Neural cell (in vitro differentiated cells): ENCODE measurements around the gene HRH1. TPM values are rescaled to one million over a fixed set of nuclear protein-coding genes. Genes with fewer than 3 reads are reported as not detected.

ENCODE experiments used
- H2AFZ ChIP-seq: fragments of 200-600, 300-800 bp; sonication (generic), shearing (Covaris generic); 2 replicates; pipeline ENCODE4 v1.6.0; 2014; ENCODE audit warnings: low read depth, mild to moderate bottlenecking, antibody characterized with exemption, low read length, moderate library complexity
- H3F3A ChIP-seq: fragments of 200-600 bp; shearing (Covaris generic); 2 replicates; pipeline ENCODE4 v1.6.1; 2016; ENCODE audit warnings: mild to moderate bottlenecking, moderate library complexity, mixed read lengths, antibody characterized with exemption, low read length; ENCODE audit not compliant: insufficient read depth, poor library complexity, severe bottlenecking
- H3K27ac ChIP-seq: fragments of 200-600, 300-800 bp; sonication (generic), shearing (Covaris generic); 2 replicates; pipeline ENCODE4 v1.5.1; 2014; ENCODE audit warnings: mild to moderate bottlenecking, low read length, moderate library complexity
- H3K27me3 ChIP-seq: fragments of 300-800, 200-600 bp; sonication (generic), shearing (Covaris generic); 2 replicates; pipeline ENCODE4 v1.6.0; 2014; ENCODE audit warnings: mild to moderate bottlenecking, low read depth, low read length, moderate library complexity; ENCODE audit not compliant: insufficient read depth
- H3K36me3 ChIP-seq: fragments of 300-800, 200-600 bp; sonication (generic), shearing (Covaris generic); 2 replicates; pipeline ENCODE4 v1.5.1; 2014; ENCODE audit warnings: mild to moderate bottlenecking, antibody characterized with exemption, low read length, moderate library complexity; ENCODE audit not compliant: insufficient read depth
- H3K4me2 ChIP-seq: fragments of 300-800, 200-600 bp; sonication (generic), shearing (Covaris generic); 2 replicates; pipeline ENCODE4 v1.6.0; 2014; ENCODE audit warnings: mild to moderate bottlenecking, low read length
- H3K4me3 ChIP-seq: fragments of 300-800, 200-600 bp; sonication (generic), shearing (Covaris generic); 2 replicates; pipeline ENCODE4 v1.5.1; 2014; ENCODE audit warnings: mild to moderate bottlenecking, low read length, moderate library complexity
- H3K79me2 ChIP-seq: fragments of 200-600 bp; shearing (Covaris generic); replicated peaks from 2 replicates; pipeline ENCODE4 v1.6.0; 2014; ENCODE audit warnings: mild to moderate bottlenecking, low read length, moderate library complexity; ENCODE audit not compliant: insufficient read depth
- H3K9ac ChIP-seq: fragments of 300-800, 200-600 bp; sonication (generic), shearing (Covaris generic); 2 replicates; pipeline ENCODE4 v1.6.1; 2016; ENCODE audit warnings: mild to moderate bottlenecking, low read length, mixed read lengths
- H3K9me2 ChIP-seq: fragments of 200-600 bp; shearing (Covaris generic); 2 replicates; pipeline ENCODE4 v1.6.1; 2016; ENCODE audit warnings: mild to moderate bottlenecking, low read length, mixed read lengths; ENCODE audit not compliant: insufficient read depth
- H3K9me3 ChIP-seq: fragments of 200-600, 300-800 bp; sonication (generic), shearing (Covaris generic); 2 replicates; pipeline ENCODE4 v1.6.1; 2016; ENCODE audit warnings: mild to moderate bottlenecking, mixed run types, low read length, moderate library complexity, mixed read lengths
- H4K20me1 ChIP-seq: fragments of 200-600 bp; shearing (Covaris generic); 2 replicates; pipeline ENCODE4 v1.6.1; 2016; ENCODE audit warnings: mild to moderate bottlenecking, mixed run types; ENCODE audit not compliant: insufficient read depth
- EP300 ChIP-seq: fragments of 450-650 bp; conservative IDR thresholded peaks from 2 replicates; pipeline ENCODE4 v1.6.1; 2014; ENCODE audit warnings: antibody characterized with exemption, mild to moderate bottlenecking, moderate library complexity; ENCODE audit not compliant: poor library complexity, severe bottlenecking
- EZH2 ChIP-seq: fragments of 200-600, 300-800 bp; shearing (Covaris generic), sonication (generic); IDR thresholded peaks from 2 replicates; pipeline ENCODE4 v1.6.1; 2014; ENCODE audit warnings: antibody characterized with exemption, low read length, borderline replicate concordance, mild to moderate bottlenecking; ENCODE audit not compliant: insufficient read depth, poor library complexity, severe bottlenecking
- MXI1 ChIP-seq: fragments of 450-650 bp; conservative IDR thresholded peaks from 2 replicates; pipeline ENCODE4 v1.6.1; 2014; ENCODE audit warnings: antibody characterized with exemption, mild to moderate bottlenecking; ENCODE audit not compliant: poor library complexity, severe bottlenecking
- POLR2AphosphoS5 ChIP-seq: IDR thresholded peaks from 2 replicates; pipeline ENCODE4 v1.6.1; 2012
- RAD21 ChIP-seq: fragments of 450-650 bp; conservative IDR thresholded peaks from 2 replicates; pipeline ENCODE4 v1.6.1; 2014; ENCODE audit warnings: antibody characterized with exemption, mild to moderate bottlenecking, moderate library complexity
- REST ChIP-seq: IDR thresholded peaks from 2 replicates; pipeline ENCODE4 v1.6.1; 2012; ENCODE audit warnings: borderline replicate concordance
- SMC3 ChIP-seq: fragments of 450-650 bp; conservative IDR thresholded peaks from 2 replicates; pipeline ENCODE4 v1.6.1; 2014; ENCODE audit warnings: antibody characterized with exemption, mild to moderate bottlenecking, moderate library complexity; ENCODE audit not compliant: poor library complexity
- TAF1 ChIP-seq: IDR thresholded peaks from 2 replicates; pipeline ENCODE4 v1.6.1; 2012; ENCODE audit warnings: low read depth
- polyA plus RNA-seq: library from polyadenylated mRNA; depleted of rRNA; stranded (reverse); fragments of >200 nt; gene quantifications from 2 replicates; pipeline ENCODE4 v1.2.3, GENCODE V29; 2014
- TF ChIP-seq, protein P1 (sequence below): fragments of 450-650 bp; IDR thresholded peaks from 2 replicates; pipeline ENCODE4 v1.5.1; 2014; ENCODE audit warnings: antibody characterized with exemption, mild to moderate bottlenecking, moderate library complexity; ENCODE audit not compliant: poor library complexity, severe bottlenecking

Gene HRH1
- polyA plus RNA-seq, 1 donor from 2014 or later = 0.06 TPM

DNA sequence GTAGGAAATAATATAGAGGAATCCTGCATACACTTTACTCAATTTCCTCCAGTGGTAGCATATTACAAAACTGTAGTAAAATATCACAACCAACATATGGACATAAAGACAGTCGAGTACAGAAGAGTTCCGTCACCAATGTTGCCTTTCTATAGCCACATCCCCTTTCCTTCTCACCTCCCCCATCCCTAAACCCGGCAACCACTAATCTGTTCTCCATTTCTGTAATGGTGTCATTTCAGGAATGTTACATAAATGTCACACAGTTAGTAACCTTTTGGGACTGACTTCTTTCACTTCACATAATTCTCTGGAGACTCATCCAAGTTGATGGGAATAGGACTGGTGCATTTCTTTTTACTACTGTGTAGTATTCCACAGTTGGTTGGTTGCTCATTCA lies 76.5 kb downstream of the HRH1 start:
- H3K9ac ChIP-seq = no peak overlapping the region
- H3K36me3 ChIP-seq = no peaks in the 10 kb centered on the region
- no peaks in the 10 kb centered on the region for H3K27me3 ChIP-seq
- no peak overlapping the region for H2AFZ ChIP-seq
- no peak overlapping the region for H3K27ac ChIP-seq
- no peak for TF ChIP-seq POLR2AphosphoS5
- no peak for TF ChIP-seq RAD21
- TF ChIP-seq EZH2 = no peak
- TF ChIP-seq EP300 = no peak
- TF ChIP-seq SMC3 = no peak
- TF ChIP-seq, protein P1, sequence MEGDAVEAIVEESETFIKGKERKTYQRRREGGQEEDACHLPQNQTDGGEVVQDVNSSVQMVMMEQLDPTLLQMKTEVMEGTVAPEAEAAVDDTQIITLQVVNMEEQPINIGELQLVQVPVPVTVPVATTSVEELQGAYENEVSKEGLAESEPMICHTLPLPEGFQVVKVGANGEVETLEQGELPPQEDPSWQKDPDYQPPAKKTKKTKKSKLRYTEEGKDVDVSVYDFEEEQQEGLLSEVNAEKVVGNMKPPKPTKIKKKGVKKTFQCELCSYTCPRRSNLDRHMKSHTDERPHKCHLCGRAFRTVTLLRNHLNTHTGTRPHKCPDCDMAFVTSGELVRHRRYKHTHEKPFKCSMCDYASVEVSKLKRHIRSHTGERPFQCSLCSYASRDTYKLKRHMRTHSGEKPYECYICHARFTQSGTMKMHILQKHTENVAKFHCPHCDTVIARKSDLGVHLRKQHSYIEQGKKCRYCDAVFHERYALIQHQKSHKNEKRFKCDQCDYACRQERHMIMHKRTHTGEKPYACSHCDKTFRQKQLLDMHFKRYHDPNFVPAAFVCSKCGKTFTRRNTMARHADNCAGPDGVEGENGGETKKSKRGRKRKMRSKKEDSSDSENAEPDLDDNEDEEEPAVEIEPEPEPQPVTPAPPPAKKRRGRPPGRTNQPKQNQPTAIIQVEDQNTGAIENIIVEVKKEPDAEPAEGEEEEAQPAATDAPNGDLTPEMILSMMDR = no peak
- TF ChIP-seq REST = no peak
- TF ChIP-seq TAF1 = no peak
- TF ChIP-seq MXI1 = no peak
- no peaks in the 10 kb centered on the region for H3K79me2 ChIP-seq
- H3K4me2 ChIP-seq = no peak overlapping the region
- H4K20me1 ChIP-seq = no peaks in the 10 kb centered on the region
- no peaks in the 10 kb centered on the region for H3K9me2 ChIP-seq
- H3K4me3 ChIP-seq = no peak overlapping the region
- H3K9me3 ChIP-seq = no peaks in the 10 kb centered on the region
- H3F3A ChIP-seq = no peaks in the 10 kb centered on the region

- Histone ChIP-seq H3K27ac (no peak overlapping the region), H3K9ac (no peak overlapping the region), H2AFZ (no peak overlapping the region), H4K20me1 (no peaks in the 10 kb centered on the region), H3K36me3 (no peaks in the 10 kb centered on the region), H3K79me2 (no peaks in the 10 kb centered on the region), H3K4me3 (no peak overlapping the region), H3K9me3 (no peaks in the 10 kb centered on the region), H3K4me2 (no peak overlapping the region), H3K9me2 (no peaks in the 10 kb centered on the region), H3F3A (no peaks in the 10 kb centered on the region), H3K27me3 (no peaks in the 10 kb centered on the region)
- TF ChIP-seq EP300 (no peak), TAF1 (no peak), RAD21 (no peak), EZH2 (no peak), SMC3 (no peak), MXI1 (no peak), REST (no peak), POLR2AphosphoS5 (no peak)
- TF ChIP-seq, protein P1 = no peak
These were observed 81.1 kb downstream of the HRH1 start for GRCh38 chr3:11235385-11235784.
